Neural cell (in vitro differentiated cells): Measurements from ENCODE around the gene ANAPC1.
"Not testable (repeated sequence)": the region's sequence is repeated elsewhere in the genome, so short reads cannot be mapped to it uniquely, and the experiment has no call there.

ENCODE experiments used
- CTCF ChIP-seq: fragments of 450-650 bp; IDR thresholded peaks from 2 replicates; pipeline ENCODE4 v1.5.1; 2014; ENCODE audit warnings: antibody characterized with exemption, mild to moderate bottlenecking, moderate library complexity; ENCODE audit not compliant: poor library complexity, severe bottlenecking
- EZH2 ChIP-seq: fragments of 200-600, 300-800 bp; shearing (Covaris generic), sonication (generic); IDR thresholded peaks from 2 replicates; pipeline ENCODE4 v1.6.1; 2014; ENCODE audit warnings: antibody characterized with exemption, low read length, borderline replicate concordance, mild to moderate bottlenecking; ENCODE audit not compliant: insufficient read depth, poor library complexity, severe bottlenecking
- POLR2AphosphoS5 ChIP-seq: IDR thresholded peaks from 2 replicates; pipeline ENCODE4 v1.6.1; 2012
- RAD21 ChIP-seq: fragments of 450-650 bp; conservative IDR thresholded peaks from 2 replicates; pipeline ENCODE4 v1.6.1; 2014; ENCODE audit warnings: antibody characterized with exemption, mild to moderate bottlenecking, moderate library complexity
- SMC3 ChIP-seq: fragments of 450-650 bp; conservative IDR thresholded peaks from 2 replicates; pipeline ENCODE4 v1.6.1; 2014; ENCODE audit warnings: antibody characterized with exemption, mild to moderate bottlenecking, moderate library complexity; ENCODE audit not compliant: poor library complexity
- TAF1 ChIP-seq: IDR thresholded peaks from 2 replicates; pipeline ENCODE4 v1.6.1; 2012; ENCODE audit warnings: low read depth

- not testable (repeated sequence) for TF ChIP-seq POLR2AphosphoS5, CTCF, EZH2, TAF1, RAD21, SMC3
These were observed 18.9 kb downstream of the ANAPC1 start for GRCh38 chr2:111865124-111865523.
